HepG2 (cell line): ENCODE results near the gene COL25A1. TPM values are rescaled to one million over a fixed set of nuclear protein-coding genes. Genes with fewer than 3 reads are reported as not detected.

Source experiments
- ATAC-seq: fragments of 200-7000 bp; cut with Tn5 transposase; 3 replicates; pipeline ENCODE4 v1.9.1; 2020; ENCODE audit warnings: mild to moderate bottlenecking, moderate library complexity
- BruUV-seq: library from RNA; stranded (reverse); fragments of 400-500 nt; replicated peaks from 2 replicates; lab custom pipeline; 2021; lab: Mats Ljungman, UMichigan
- CTCF ChIA-PET: fragments of 300-600 bp; formaldehyde crosslinking; extraction: SDS; loops from one replicate; lab custom pipeline; 2021; ENCODE audit warnings: low total read pairs, inconsistent platforms, low intra/inter-chr PET ratio; lab: Yijun Ruan, JAX
- POLR2A ChIA-PET: fragments of 350-600 bp; sonication (Branson Sonifier 250); formaldehyde crosslinking; loops from one replicate; lab custom pipeline; 2020; ENCODE audit warnings: antibody characterized with exemption, inconsistent platforms; lab: Yijun Ruan, JAX
- DNase-seq: peaks from one replicate; pipeline ENCODE4 v3.0.0-alpha.2; 2015; ENCODE audit warnings: low spot score
- FAIRE-seq: peaks from 3 replicates; lab custom pipeline; 2011; peaks lifted over from hg19 to GRCh38; lab: Jason Lieb, UNC
- H2AFZ ChIP-seq: one replicate; pipeline ENCODE4 v1.6.1; 2011; ENCODE audit warnings: low read length, inconsistent platforms
- H3K27ac ChIP-seq: fragments of 300-600 bp; 3 replicates; pipeline ENCODE4 v1.8.0; 2011; ENCODE audit warnings: mixed run types, mild to moderate bottlenecking, mixed read lengths, low read length, inconsistent platforms; ENCODE audit not compliant: insufficient read depth; ENCODE audit errors: extremely low read length
- H3K27me3 ChIP-seq, 2 experiments: fragments of 200-600 bp in 1 of 2; 2 replicates in 1 of 2; 3 replicates in 1 of 2; pipeline versions ENCODE4 v1.6.0 to v1.8.0; 2011; ENCODE audit warnings: low read length in 2 of 2, mild to moderate bottlenecking in 2 of 2, moderate library complexity in 2 of 2, inconsistent platforms in 1 of 2; ENCODE audit not compliant: insufficient read depth in 2 of 2, control insufficient read depth in 1 of 2
- H3K36me3 ChIP-seq, 2 experiments: fragments of 200-600 bp in 1 of 2; replicated peaks in 1 of 2; 2 replicates in 1 of 2; 3 replicates in 1 of 2; pipeline versions ENCODE4 v1.5.1 to v1.8.0; 2011; ENCODE audit warnings: low read length in 2 of 2, inconsistent platforms in 1 of 2; ENCODE audit not compliant: insufficient read depth in 2 of 2, control insufficient read depth in 1 of 2
- H3K4me1 ChIP-seq: 2 replicates; pipeline ENCODE4 v1.5.1; 2012; ENCODE audit warnings: low read length, inconsistent platforms; ENCODE audit not compliant: insufficient read depth
- H3K4me2 ChIP-seq: 2 replicates; pipeline ENCODE4 v1.6.0; 2011; ENCODE audit warnings: low read depth, low read length, inconsistent platforms
- H3K4me3 ChIP-seq, 3 experiments: fragments of 200-600 bp in 1 of 3; sonication (generic), shearing (Covaris generic) in 1 of 3; replicated peaks in 1 of 3; 2 replicates each; pipeline ENCODE4 v1.5.1; 2011 to 2016; ENCODE audit warnings: low read length in 3 of 3, inconsistent platforms in 2 of 3, low read depth in 2 of 3, mild to moderate bottlenecking in 2 of 3, control low read depth in 1 of 3, mixed read lengths in 1 of 3; ENCODE audit not compliant: insufficient read depth in 1 of 3
- H3K79me2 ChIP-seq: one replicate; pipeline ENCODE4 v1.6.1; 2011; ENCODE audit warnings: low read length, inconsistent platforms; ENCODE audit not compliant: insufficient read depth
- H3K9ac ChIP-seq: 2 replicates; pipeline ENCODE4 v1.6.0; 2011; ENCODE audit warnings: mild to moderate bottlenecking, low read depth, low read length, inconsistent platforms; ENCODE audit not compliant: insufficient read depth
- H3K9me3 ChIP-seq: 2 replicates; pipeline ENCODE4 v1.5.1; 2012; ENCODE audit warnings: mild to moderate bottlenecking, low read length
- H4K20me1 ChIP-seq: 2 replicates; pipeline ENCODE4 v1.6.0; 2011; ENCODE audit warnings: inconsistent platforms, mild to moderate bottlenecking, low read length, moderate library complexity; ENCODE audit not compliant: insufficient read depth
- CEBPG ChIP-seq: IDR thresholded peaks from 2 replicates; pipeline ENCODE4 v1.6.1; 2016
- GABPB1 ChIP-seq: IDR thresholded peaks from 2 replicates; pipeline ENCODE4 v1.6.1; 2016; ENCODE audit warnings: mild to moderate bottlenecking, missing genetic modification reagents, moderate library complexity, missing compliant biosample characterization
- GTF3A ChIP-seq: sonication (generic); formaldehyde crosslinking; conservative IDR thresholded peaks from 2 replicates; pipeline ENCODE4 v1.4.0; 2020; ENCODE audit warnings: mild to moderate bottlenecking, missing genetic modification reagents
- JUND ChIP-seq: sonication (generic); formaldehyde crosslinking; IDR thresholded peaks from 2 replicates; pipeline ENCODE4 v1.8.0; 2022; ENCODE audit warnings: mild to moderate bottlenecking, missing genetic modification reagents
- KAT7 ChIP-seq: IDR thresholded peaks from 2 replicates; pipeline ENCODE4 v1.6.1; 2018; ENCODE audit warnings: borderline replicate concordance, missing compliant biosample characterization
- KLF13 ChIP-seq: sonication (generic); formaldehyde crosslinking; IDR thresholded peaks from 2 replicates; pipeline ENCODE4 v1.4.0; 2020; ENCODE audit warnings: mild to moderate bottlenecking, missing genetic modification reagents
- ONECUT2 ChIP-seq: sonication (generic); formaldehyde crosslinking; IDR thresholded peaks from 2 replicates; pipeline ENCODE4 v1.4.0; 2020; ENCODE audit warnings: missing genetic modification reagents
- RXRA ChIP-seq: sonication (generic); formaldehyde crosslinking; IDR thresholded peaks from 2 replicates; pipeline ENCODE4 v1.5.1; 2020; ENCODE audit warnings: missing genetic modification reagents
- SOX13 ChIP-seq, 3 experiments: fragments of 450-650 bp in 1 of 3; sonication (generic) in 1 of 3; formaldehyde crosslinking in 1 of 3; IDR thresholded peaks in 2 of 3; conservative IDR thresholded peaks in 1 of 3; 2 replicates each; pipeline versions ENCODE4 v1.5.0 to v1.6.1; 2016 to 2020; ENCODE audit warnings: antibody characterized with exemption in 1 of 3, mild to moderate bottlenecking in 1 of 3, missing compliant biosample characterization in 1 of 3, missing genetic modification reagents in 1 of 3, moderate library complexity in 1 of 3
- XBP1 ChIP-seq: sonication (generic); formaldehyde crosslinking; IDR thresholded peaks from 2 replicates; pipeline ENCODE4 v1.5.0; 2020; ENCODE audit warnings: missing genetic modification reagents
- ZNF160 ChIP-seq: sonication (generic); formaldehyde crosslinking; IDR thresholded peaks from 2 replicates; pipeline ENCODE4 v1.8.0; 2022; ENCODE audit warnings: mild to moderate bottlenecking, inconsistent platforms, missing genetic modification reagents
- ZNF251 ChIP-seq: sonication (generic); formaldehyde crosslinking; IDR thresholded peaks from 2 replicates; pipeline ENCODE4 v1.9.0; 2021; ENCODE audit warnings: mild to moderate bottlenecking, missing genetic modification reagents
- ZNF567 ChIP-seq: sonication (generic); formaldehyde crosslinking; IDR thresholded peaks from 2 replicates; pipeline ENCODE4 v1.8.1; 2023; ENCODE audit warnings: mild to moderate bottlenecking, missing genetic modification reagents, borderline replicate concordance
- WGBS: methylation state at CpG from one replicate; pipeline ENCODE4 v1.1.6; 2017; ENCODE audit warnings: low lambda C conversion rate; 5-methylcytosine and 5-hydroxymethylcytosine counted together
- in situ Hi-C: cut with HindIII; loops from 2 replicates; pipeline ENCODE4 v1.10.0; 2017; ENCODE audit warnings: low pct_unique_long_range_greater_than_20kb; ENCODE audit not compliant: extremely low pct_ligation_motif_present
- intact Hi-C: fragments of 100-400 bp; cut with micrococcal nuclease; formaldehyde crosslinking; loops from one replicate; pipeline ENCODE4 v1.10.0; 2022; ENCODE audit not compliant: unreplicated experiment
- polyA plus RNA-seq, 8 experiments: library from polyadenylated mRNA; depleted of rRNA in 3 of 8; stranded (reverse) in 7 of 8; unstranded in 1 of 8; fragments of >200 nt; fragmentation: Illumina TruSeq in 4 of 8; extraction: Trizol in 4 of 8; gene quantifications; 2 replicates each; pipeline versions ENCODE4 v1.2.1 to v1.2.3, GENCODE V29; 2011 to 2016; ENCODE audit warnings: low read depth in 4 of 8, missing spikeins in 1 of 8, mixed read lengths in 1 of 8; ENCODE audit not compliant: insufficient read depth in 1 of 8
- total RNA-seq, 5 experiments: library from RNA; depleted of rRNA; stranded (reverse); fragments of >200 nt; fragmentation: Illumina TruSeq; extraction: Trizol; gene quantifications; 2 replicates each; pipeline ENCODE4 v1.2.3, GENCODE V29; 2016; ENCODE audit warnings: low read depth in 1 of 5
- TF ChIP-seq, protein P1 (sequence below): sonication (generic); formaldehyde crosslinking; IDR thresholded peaks from 2 replicates; pipeline ENCODE4 v1.5.0; 2020; ENCODE audit warnings: missing genetic modification reagents
- TF ChIP-seq, protein P2 (sequence below): IDR thresholded peaks from 2 replicates; pipeline ENCODE4 v1.4.0; 2020; ENCODE audit warnings: mild to moderate bottlenecking, missing genetic modification reagents
- TF ChIP-seq, protein P3 (sequence below): sonication (generic); formaldehyde crosslinking; IDR thresholded peaks from 2 replicates; pipeline ENCODE4 v1.9.0; 2021; ENCODE audit warnings: missing genetic modification reagents, mild to moderate bottlenecking, borderline replicate concordance
- TF ChIP-seq, protein P4 (sequence below): sonication (generic); formaldehyde crosslinking; IDR thresholded peaks from 2 replicates; pipeline ENCODE4 v1.4.0; 2020; ENCODE audit warnings: mild to moderate bottlenecking, missing genetic modification reagents, borderline replicate concordance

COL25A1 gene
- total and polyA plus RNA-seq, 2 of the 13 experiments (the other 11 are each of a cell fraction or from before 2014, with no cell fraction given) = not detected

DNA sequence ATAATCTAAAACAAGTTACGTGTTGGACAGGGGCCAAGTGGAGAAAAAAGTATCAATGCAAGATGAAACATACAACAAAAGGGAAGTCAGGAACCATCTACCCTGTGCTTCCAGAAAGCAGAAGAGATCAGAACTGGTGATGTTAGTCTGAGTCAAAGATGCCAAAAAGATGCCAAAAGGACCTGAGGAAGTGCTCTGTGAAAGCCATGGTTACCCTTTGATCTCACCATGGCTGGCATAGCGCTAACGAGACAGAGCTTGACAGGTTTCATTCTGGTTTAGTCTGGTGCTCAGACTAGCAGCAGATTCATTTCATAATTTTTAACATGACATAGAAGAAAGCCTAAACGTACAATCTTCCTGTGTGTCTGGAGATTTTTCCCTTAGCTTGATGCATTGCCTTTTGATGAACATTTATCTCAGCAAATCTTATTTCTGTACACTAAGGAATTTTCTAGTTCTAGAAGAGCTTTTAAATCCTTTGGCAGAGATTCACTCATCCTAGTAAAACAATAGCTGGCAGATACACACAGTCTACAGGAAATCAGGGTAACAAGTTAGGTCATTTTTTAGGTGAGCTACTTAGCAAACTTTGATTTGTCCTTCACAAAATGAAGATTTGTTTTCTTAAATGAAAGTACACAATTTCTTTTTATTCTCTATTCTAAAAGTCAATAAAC, 87.7 kb downstream of the COL25A1 start:
- H4K20me1 ChIP-seq = no peaks in the 10 kb centered on the region
- no peaks in the 10 kb centered on the region for H3K27me3 ChIP-seq
- in situ Hi-C loops = no loop called here
- no peak for FAIRE-seq
- intact Hi-C loops = no loop called here
- BruUV-seq = no TSS peak
- H3K4me3 ChIP-seq = no peak overlapping the region
- no peaks in the 10 kb centered on the region for H3K9me3 ChIP-seq
- no peak overlapping the region for H3K9ac ChIP-seq
- 3% methylated on average over 2 of the region's 4 CpGs for WGBS
- H3K4me1 ChIP-seq = no peaks in the 10 kb centered on the region
- no peaks in the 10 kb centered on the region for H3K79me2 ChIP-seq
- H3K27ac ChIP-seq = no peak overlapping the region
- ChIA-PET POLR2A (no interaction called here), CTCF (no interaction called here)
- DNase-seq = no peak
- no peaks in the 10 kb centered on the region for H3K36me3 ChIP-seq
- no peak overlapping the region for H2AFZ ChIP-seq
- no peak for ATAC-seq
- no peak overlapping the region for H3K4me2 ChIP-seq
- TF ChIP-seq RXRA (CRISPR knock-in tag) (no peak), GABPB1 (CRISPR knock-in tag) (no peak), GTF3A (CRISPR knock-in tag) (no peak), ZNF251 (CRISPR knock-in tag) (no peak), ONECUT2 (CRISPR knock-in tag) (no peak), XBP1 (no peak), ZNF567 (CRISPR knock-in tag) (no peak), ZNF160 (CRISPR knock-in tag) (no peak), KAT7 (CRISPR knock-in tag) (no peak), CEBPG (CRISPR knock-in tag) (no peak), SOX13 (IDR thresholded peaks at IDR 0.05) (no peak), SOX13 (CRISPR knock-in tag; conservative IDR thresholded peaks at IDR 0.05 in 1 of 2, IDR thresholded peaks at IDR 0.05 in 1 of 2) (no peak), KLF13 (no peak), JUND (CRISPR knock-in tag) (no peak)
- TF ChIP-seq, protein P1, sequence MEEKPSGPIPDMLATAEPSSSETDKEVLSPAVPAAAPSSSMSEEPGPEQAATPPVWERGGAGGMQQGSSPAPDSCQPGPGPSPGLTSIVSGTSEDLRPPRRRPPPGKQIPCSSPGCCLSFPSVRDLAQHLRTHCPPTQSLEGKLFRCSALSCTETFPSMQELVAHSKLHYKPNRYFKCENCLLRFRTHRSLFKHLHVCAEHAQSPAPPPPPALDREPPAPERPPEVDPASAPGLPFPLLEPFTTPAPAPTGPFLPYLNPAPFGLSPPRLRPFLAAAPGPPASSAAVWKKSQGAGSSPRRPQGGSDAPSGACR = no peak
- TF ChIP-seq, protein P2, sequence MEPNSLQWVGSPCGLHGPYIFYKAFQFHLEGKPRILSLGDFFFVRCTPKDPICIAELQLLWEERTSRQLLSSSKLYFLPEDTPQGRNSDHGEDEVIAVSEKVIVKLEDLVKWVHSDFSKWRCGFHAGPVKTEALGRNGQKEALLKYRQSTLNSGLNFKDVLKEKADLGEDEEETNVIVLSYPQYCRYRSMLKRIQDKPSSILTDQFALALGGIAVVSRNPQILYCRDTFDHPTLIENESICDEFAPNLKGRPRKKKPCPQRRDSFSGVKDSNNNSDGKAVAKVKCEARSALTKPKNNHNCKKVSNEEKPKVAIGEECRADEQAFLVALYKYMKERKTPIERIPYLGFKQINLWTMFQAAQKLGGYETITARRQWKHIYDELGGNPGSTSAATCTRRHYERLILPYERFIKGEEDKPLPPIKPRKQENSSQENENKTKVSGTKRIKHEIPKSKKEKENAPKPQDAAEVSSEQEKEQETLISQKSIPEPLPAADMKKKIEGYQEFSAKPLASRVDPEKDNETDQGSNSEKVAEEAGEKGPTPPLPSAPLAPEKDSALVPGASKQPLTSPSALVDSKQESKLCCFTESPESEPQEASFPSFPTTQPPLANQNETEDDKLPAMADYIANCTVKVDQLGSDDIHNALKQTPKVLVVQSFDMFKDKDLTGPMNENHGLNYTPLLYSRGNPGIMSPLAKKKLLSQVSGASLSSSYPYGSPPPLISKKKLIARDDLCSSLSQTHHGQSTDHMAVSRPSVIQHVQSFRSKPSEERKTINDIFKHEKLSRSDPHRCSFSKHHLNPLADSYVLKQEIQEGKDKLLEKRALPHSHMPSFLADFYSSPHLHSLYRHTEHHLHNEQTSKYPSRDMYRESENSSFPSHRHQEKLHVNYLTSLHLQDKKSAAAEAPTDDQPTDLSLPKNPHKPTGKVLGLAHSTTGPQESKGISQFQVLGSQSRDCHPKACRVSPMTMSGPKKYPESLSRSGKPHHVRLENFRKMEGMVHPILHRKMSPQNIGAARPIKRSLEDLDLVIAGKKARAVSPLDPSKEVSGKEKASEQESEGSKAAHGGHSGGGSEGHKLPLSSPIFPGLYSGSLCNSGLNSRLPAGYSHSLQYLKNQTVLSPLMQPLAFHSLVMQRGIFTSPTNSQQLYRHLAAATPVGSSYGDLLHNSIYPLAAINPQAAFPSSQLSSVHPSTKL (CRISPR knock-in tag) = no peak
- TF ChIP-seq, protein P3, sequence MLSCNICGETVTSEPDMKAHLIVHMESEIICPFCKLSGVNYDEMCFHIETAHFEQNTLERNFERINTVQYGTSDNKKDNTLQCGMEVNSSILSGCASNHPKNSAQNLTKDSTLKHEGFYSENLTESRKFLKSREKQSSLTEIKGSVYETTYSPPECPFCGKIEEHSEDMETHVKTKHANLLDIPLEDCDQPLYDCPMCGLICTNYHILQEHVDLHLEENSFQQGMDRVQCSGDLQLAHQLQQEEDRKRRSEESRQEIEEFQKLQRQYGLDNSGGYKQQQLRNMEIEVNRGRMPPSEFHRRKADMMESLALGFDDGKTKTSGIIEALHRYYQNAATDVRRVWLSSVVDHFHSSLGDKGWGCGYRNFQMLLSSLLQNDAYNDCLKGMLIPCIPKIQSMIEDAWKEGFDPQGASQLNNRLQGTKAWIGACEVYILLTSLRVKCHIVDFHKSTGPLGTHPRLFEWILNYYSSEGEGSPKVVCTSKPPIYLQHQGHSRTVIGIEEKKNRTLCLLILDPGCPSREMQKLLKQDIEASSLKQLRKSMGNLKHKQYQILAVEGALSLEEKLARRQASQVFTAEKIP (CRISPR knock-in tag) = no peak
- TF ChIP-seq, protein P4, sequence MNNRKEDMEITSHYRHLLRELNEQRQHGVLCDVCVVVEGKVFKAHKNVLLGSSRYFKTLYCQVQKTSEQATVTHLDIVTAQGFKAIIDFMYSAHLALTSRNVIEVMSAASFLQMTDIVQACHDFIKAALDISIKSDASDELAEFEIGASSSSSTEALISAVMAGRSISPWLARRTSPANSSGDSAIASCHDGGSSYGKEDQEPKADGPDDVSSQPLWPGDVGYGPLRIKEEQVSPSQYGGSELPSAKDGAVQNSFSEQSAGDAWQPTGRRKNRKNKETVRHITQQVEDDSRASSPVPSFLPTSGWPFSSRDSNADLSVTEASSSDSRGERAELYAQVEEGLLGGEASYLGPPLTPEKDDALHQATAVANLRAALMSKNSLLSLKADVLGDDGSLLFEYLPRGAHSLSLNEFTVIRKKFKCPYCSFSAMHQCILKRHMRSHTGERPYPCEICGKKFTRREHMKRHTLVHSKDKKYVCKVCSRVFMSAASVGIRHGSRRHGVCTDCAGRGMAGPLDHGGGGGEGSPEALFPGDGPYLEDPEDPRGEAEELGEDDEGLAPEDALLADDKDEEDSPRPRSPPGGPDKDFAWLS (CRISPR knock-in tag) = no peak
